Cardiac muscle cell (in vitro differentiated cells and primary cell): Measurements from ENCODE around the gene TNC. TPM values are rescaled to one million over a fixed set of nuclear protein-coding genes. Genes with fewer than 3 reads are reported as not detected.

Experiments
- DNase-seq, 2 donors: peaks; one replicate each; pipeline versions ENCODE4 v3.0.0 to v3.0.0-alpha.2; 2010 to 2017; ENCODE audit warnings: low read depth in 1 of 2, low spot score in 1 of 2
- H3K27ac ChIP-seq: fragments of 200-600 bp; sonication (generic); 2 replicates; pipeline ENCODE4 v1.5.1; 2016
- H3K27me3 ChIP-seq: fragments of 200-600 bp; sonication (generic); 2 replicates; pipeline ENCODE4 v1.6.0; 2016; ENCODE audit warnings: control low read depth
- H3K36me3 ChIP-seq: fragments of 200-600 bp; sonication (generic); 2 replicates; pipeline ENCODE4 v1.5.1; 2016; ENCODE audit warnings: control low read depth
- H3K4me1 ChIP-seq: fragments of 200-600 bp; sonication (generic); 2 replicates; pipeline ENCODE4 v1.8.1; 2017; ENCODE audit warnings: low read depth, mild to moderate bottlenecking, mixed run types
- H3K4me3 ChIP-seq: fragments of 200-600 bp; sonication (generic); 2 replicates; pipeline ENCODE4 v1.5.1; 2016; ENCODE audit warnings: mild to moderate bottlenecking
- H3K9me3 ChIP-seq: fragments of 200-600 bp; sonication (generic); 2 replicates; pipeline ENCODE4 v1.5.1; 2017; ENCODE audit warnings: low read depth, mild to moderate bottlenecking, control low read depth
- polyA plus RNA-seq: library from polyadenylated mRNA; unstranded; fragments of >200 nt; fragmentation: Nextera tagmentation; extraction: Ambion mirVana; gene quantifications from 2 replicates; pipeline ENCODE4 v1.2.1, GENCODE V29; 2016
- total RNA-seq: library from RNA; depleted of rRNA; stranded (reverse); fragments of >200 nt; gene quantifications from 2 replicates; pipeline ENCODE4 v1.2.3, GENCODE V29; 2016
- TF ChIP-seq, protein P1 (sequence below): IDR thresholded peaks from 2 replicates; pipeline ENCODE4 v1.5.1; 2012; ENCODE audit warnings: low read depth, mild to moderate bottlenecking, low read length

Gene TNC
- total and polyA plus RNA-seq, 2 experiments from 2014 or later, result 23.9 to 29.7 TPM

DNA sequence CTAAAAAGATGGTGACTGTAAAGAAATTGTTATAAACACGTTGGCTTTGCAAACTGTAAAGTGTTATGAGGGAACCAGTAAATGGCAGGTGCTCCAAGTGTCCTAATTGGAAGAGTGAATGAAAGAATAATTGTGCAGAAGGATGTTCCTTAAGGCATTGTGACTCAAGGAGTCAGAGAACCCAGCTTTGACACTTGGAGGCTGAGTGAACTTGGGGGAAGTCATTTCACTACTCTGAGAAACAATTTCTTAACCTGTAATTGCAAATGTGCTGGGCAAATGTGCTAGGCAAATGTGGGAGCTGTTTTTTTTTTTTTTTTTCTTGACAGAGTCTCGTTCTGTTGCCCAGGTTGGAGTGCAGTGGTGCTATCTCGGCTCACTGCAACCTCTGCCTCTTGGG, 103.5 kb downstream of the TNC start:
- H3K36me3 ChIP-seq, result no peaks in the 10 kb centered on the region
- no peaks in the 10 kb centered on the region for H3K4me1 ChIP-seq
- peaks cover 37% of the 10 kb centered on the region for H3K27me3 ChIP-seq
- no peak for DNase-seq
- H3K9me3 ChIP-seq, result no peaks in the 10 kb centered on the region
- H3K4me3 ChIP-seq, result no peak overlapping the region
- TF ChIP-seq, protein P1, sequence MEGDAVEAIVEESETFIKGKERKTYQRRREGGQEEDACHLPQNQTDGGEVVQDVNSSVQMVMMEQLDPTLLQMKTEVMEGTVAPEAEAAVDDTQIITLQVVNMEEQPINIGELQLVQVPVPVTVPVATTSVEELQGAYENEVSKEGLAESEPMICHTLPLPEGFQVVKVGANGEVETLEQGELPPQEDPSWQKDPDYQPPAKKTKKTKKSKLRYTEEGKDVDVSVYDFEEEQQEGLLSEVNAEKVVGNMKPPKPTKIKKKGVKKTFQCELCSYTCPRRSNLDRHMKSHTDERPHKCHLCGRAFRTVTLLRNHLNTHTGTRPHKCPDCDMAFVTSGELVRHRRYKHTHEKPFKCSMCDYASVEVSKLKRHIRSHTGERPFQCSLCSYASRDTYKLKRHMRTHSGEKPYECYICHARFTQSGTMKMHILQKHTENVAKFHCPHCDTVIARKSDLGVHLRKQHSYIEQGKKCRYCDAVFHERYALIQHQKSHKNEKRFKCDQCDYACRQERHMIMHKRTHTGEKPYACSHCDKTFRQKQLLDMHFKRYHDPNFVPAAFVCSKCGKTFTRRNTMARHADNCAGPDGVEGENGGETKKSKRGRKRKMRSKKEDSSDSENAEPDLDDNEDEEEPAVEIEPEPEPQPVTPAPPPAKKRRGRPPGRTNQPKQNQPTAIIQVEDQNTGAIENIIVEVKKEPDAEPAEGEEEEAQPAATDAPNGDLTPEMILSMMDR, result no peak
- H3K27ac ChIP-seq, result no peak overlapping the region

DNA sequence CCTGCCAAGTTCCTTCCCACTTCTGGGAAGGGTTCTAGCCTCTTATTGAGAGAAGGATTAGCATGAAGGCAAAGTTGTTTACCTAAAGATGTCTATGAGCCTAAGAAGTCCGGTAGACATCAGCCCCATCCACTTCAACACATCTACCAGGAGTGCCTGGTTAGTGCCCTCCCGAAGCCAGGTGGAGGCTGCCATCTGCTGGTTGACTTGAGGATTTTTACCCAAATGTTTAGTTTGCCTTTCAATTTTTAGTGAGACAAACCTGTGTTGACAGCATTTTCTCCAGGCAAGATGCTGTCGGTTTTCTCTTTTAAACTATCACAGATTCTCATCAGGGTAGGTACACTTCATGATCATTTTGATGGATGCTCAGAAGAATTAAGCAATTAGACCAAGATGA, 104.0 kb downstream of the TNC start:
- H3K27ac ChIP-seq, result no peak overlapping the region
- DNase-seq, result peak; percentile 67 to 86
- H3K36me3 ChIP-seq, result no peaks in the 10 kb centered on the region
- H3K27me3 ChIP-seq, result peaks cover 42% of the 10 kb centered on the region
- H3K4me1 ChIP-seq, result no peaks in the 10 kb centered on the region
- TF ChIP-seq, protein P1, result peak; percentile 71
- H3K9me3 ChIP-seq, result no peaks in the 10 kb centered on the region
- no peak overlapping the region for H3K4me3 ChIP-seq

DNA sequence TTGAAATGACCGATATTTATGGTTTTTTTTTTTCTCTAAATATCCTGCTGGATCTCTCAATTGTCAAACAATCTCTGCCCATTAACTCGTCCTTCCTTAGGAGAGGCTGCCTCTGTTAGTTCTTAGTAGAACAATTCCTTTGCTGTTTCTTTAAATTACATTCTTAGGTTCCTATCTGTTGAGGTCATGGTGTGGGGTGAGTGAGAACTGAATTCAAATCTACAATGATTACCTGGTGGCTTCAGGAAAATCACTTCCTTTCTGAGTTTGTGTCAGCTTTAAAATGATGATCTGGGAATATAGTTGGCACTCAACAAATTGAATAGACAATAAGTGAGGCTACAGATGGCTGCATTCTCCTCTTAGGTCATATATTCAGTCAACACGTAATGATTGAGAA, 105.5 kb downstream of the TNC start:
- Histone ChIP-seq H3K27ac (no peak overlapping the region), H3K9me3 (no peaks in the 10 kb centered on the region), H3K27me3 (peaks cover 56% of the 10 kb centered on the region), H3K36me3 (no peaks in the 10 kb centered on the region), H3K4me1 (no peaks in the 10 kb centered on the region), H3K4me3 (no peak overlapping the region)
- TF ChIP-seq, protein P1, result no peak
- no peak for DNase-seq

DNA sequence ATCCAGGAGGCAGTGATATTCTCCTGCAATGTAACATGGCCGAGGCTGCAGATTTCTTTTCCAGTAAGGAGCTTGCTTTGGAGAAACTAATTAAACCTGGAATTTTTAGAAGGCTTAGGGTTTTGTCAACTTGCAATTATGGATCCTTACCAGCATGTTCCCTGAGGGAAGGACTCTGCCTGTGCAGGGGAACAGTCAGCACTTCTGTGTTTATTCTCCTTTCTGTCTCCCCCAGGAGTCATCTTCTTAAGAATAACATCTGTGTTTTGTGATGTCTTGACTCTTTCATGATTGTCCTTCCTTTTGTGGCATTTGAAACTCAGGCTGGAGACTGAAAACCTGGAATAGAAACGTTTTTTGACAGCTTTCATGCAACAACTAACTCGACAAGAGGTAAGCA, 107.1 kb downstream of the TNC start:
- TF ChIP-seq, protein P1, result no peak
- H3K4me1 ChIP-seq, result no peaks in the 10 kb centered on the region
- H3K27me3 ChIP-seq, result peaks cover 71% of the 10 kb centered on the region
- no peak overlapping the region for H3K27ac ChIP-seq
- H3K9me3 ChIP-seq, result no peaks in the 10 kb centered on the region
- no peak overlapping the region for H3K4me3 ChIP-seq
- no peaks in the 10 kb centered on the region for H3K36me3 ChIP-seq
- no peak for DNase-seq

DNA sequence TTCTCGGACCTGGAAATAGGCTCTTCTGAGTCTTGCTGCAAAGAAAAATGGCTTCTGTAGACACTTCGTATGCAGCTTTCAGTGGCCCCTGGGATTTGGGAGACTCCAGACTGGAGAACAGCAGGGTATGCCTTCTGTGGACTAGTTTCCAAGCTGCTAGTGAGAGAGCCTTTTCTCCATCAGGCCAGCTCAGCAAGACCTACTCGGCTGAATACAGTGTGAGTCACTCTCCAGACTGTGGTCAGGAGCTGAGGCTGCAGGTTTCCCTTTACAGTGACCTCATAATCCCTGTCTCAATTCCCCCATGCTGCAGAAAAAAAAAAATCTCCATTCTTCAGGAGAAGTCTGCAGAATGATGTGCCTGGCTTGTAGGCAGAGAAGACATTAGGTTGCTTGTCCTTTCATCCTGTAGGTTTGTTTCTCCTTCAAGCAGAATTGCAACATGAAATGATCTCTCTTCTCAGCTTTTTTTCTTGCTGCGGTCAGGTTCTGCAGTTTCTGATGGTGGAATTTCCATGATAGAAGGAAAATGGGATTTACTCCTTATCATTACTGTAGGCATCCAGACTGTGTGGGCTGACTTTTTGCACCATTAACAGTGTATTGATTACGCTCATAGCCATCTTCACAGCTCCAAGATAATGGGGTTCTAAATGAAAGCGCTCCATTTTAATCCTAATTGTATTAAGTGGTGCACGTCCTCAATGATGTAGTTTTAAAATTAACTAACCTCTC, 109.3 kb downstream of the TNC start:
- no peaks in the 10 kb centered on the region for H3K4me1 ChIP-seq
- no peak overlapping the region for H3K27ac ChIP-seq
- H3K9me3 ChIP-seq, result no peaks in the 10 kb centered on the region
- no peak overlapping the region for H3K4me3 ChIP-seq
- TF ChIP-seq, protein P1, result no peak
- H3K27me3 ChIP-seq, result peaks cover 86% of the 10 kb centered on the region
- peak in 1 of 2 donors; percentile 80 for DNase-seq
- H3K36me3 ChIP-seq, result no peaks in the 10 kb centered on the region
